WI38 (cell line): ENCODE measurements around the gene FAIM2.

Experiments
- H3K4me3 ChIP-seq: 2 replicates; pipeline ENCODE4 v1.5.1; 2011; ENCODE audit warnings: low read depth, mild to moderate bottlenecking, control low read depth, low read length
- CTCF ChIP-seq: IDR thresholded peaks from 2 replicates; pipeline ENCODE4 v1.5.1; 2012; ENCODE audit warnings: low read depth, mild to moderate bottlenecking, control low read depth, low read length

FAIM2 gene

DNA sequence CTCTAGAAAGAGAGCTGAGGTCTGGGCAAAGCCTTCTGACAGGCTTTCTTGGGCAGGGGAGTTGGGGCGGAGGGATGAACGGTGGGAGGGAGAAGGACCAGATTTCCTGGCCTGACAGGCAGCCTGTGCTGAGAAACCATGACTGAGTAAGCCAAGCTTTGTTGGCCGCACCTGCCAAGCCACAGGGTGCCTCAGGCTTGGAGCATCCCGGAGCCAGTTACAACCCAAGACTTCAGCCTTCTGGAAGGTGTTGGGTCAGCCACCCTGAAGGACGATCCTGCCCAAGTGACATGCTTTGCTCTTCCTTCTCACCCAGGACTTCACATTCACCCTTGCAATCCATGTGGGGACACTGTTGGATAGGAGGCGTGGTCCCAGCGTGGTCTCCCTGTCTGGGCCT is 25.9 kb upstream of the FAIM2 start:
- no peak for TF ChIP-seq CTCF
- H3K4me3 ChIP-seq, result no peak overlapping the region

GRCh38 chr12:49928471-49928870 is 24.8 kb upstream of the FAIM2 start:
- TF ChIP-seq CTCF, result no peak
- no peak overlapping the region for H3K4me3 ChIP-seq

DNA sequence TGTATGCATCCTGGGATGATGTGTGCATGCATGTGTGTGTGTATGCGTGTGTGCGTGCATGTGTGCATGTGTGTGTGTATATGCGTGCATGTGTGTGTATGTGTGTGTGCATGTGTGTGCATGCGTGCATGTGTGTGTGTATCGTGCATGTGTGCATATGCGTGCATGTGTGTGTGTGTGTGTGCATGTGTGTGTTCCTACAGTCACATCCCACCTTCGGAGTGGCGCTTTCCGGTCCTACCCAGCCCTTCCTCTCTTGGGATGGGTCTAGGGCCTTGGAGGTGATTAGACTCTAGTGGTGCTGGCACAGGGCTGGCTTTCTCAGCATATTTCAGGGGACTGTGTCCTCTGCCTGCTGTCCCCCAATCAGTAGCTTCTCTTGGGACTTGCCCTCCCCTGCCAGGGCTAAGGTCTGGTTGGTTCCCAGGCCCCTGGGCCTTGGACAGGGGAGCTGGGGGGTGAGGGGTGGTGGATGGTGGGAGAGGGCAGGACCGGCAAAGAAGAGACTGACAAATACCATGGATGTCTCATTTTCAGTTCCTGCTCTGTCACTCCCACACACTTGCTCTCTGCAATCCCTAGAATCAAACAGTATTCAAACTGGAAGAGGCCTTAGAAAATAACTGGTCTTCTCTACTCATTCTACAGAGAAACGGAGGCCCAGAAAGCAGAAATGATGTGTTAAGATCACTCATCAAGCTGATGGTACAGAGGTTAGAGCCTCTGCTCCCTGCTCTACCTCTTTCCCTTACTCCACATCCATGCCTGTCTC is 21.9 kb upstream of the FAIM2 start:
- no peak for TF ChIP-seq CTCF
- H3K4me3 ChIP-seq, result no peak overlapping the region

GRCh38 chr12:49924628-49925246 is 21.0 kb upstream of the FAIM2 start:
- no peak for TF ChIP-seq CTCF
- H3K4me3 ChIP-seq, result no peak overlapping the region

DNA sequence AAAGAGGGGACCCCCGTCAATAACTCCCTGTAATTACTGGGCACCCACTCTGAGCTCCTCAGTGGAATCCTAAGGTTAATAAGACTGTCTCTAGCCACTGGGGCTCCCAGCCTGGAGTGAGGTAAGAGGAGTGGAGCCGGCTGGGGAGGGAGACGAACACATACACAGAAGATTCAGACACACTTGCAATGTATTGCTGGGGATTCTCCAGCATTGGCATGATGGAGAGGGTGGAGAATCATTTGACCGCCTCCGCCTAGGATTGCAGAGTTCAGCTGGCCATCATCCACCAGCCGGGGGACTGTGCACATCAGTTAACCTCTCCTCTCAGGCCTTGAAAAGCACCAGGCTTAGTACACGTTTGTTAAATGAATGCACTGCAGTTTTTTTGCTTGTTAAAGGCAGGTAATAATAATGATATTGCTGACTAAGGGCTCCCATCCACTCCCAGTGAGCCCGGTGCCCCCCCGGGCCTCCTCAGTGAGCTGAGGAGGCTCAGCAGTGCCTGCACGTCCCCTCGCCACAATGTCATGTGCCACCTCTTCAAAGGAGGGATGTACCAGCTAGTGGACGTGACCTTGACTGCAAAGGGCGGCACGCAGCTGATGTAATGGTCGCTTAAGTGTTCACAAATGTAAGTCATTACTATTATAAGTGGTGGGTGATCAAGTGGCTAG is 20.3 kb upstream of the FAIM2 start:
- H3K4me3 ChIP-seq, result no peak overlapping the region
- no peak for TF ChIP-seq CTCF

- no peak for TF ChIP-seq CTCF
- H3K4me3 ChIP-seq, result no peak overlapping the region
Measured at GRCh38 chr12:49923035-49923644, 19.4 kb upstream of the FAIM2 start.
